ENCODE results near the gene TUBB. TPM values are rescaled to one million over a fixed set of nuclear protein-coding genes. Genes with fewer than 3 reads are reported as not detected.

Gene TUBB
- 1,157 and 1,642 TPM in 2 replicates for total RNA-seq (2014; rRNA removed; shearing (Covaris generic))

DNA sequence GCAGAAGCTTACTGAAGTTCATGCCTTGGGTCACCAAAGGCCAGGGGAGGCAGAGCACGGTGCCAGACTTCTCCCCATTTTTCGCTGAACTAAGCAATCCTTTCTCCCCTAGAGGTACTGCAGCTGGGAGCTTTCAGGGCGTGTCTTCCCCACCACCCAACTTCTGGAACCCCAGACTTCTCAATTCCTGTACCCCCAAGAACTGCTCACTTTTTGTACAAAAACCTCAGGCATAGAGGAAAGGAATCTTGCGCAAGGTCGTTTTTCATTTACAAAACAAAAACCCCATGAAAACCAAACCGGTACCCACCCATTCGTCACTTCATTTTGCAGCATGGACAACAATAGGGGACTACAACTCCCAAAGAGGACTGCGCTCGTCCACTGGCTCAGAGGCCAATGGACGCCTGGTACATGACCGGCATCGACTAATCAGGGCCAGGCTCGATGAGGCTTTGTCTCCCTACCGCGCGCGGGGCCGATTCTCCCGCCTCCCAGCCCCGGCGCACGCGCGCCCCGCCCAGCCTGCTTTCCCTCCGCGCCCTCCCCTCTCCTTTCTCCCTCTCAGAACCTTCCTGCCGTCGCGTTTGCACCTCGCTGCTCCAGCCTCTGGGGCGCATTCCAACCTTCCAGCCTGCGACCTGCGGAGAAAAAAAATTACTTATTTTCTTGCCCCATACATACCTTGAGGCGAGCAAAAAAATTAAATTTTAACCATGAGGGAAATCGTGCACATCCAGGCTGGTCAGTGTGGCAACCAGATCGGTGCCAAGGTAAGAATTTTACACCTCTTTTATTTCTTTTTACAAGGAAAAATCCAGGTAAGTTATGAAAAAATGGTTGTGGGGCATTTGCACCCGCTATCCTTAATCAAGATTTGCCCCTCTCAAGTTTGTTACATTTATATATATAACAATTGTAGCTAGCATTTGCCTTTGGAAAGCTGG, at the start of gene TUBB:
TUBB (plus strand) TSS at position 562 of the 947 bp plus-strand sequence; CDS start at position 717, 155 bp downstream.
- H3K36me3 ChIP-seq: peaks cover 53% of the 10 kb centered on the region
- peaks cover 56% of the 10 kb centered on the region for H3K4me1 ChIP-seq (replicated peaks)
- H3K4me3 ChIP-seq: peak within 1 kb of the TSS; percentile 78
- DNase-seq (ENCODE audit: low read depth in 1 of 2, low spot score in 2 of 2): peak; percentile 94 to 98
- H3K27ac ChIP-seq: peak within 1 kb of the TSS; percentile 93
- H3K9me3 ChIP-seq (replicated peaks): no peaks in the 10 kb centered on the region; the same call in 1 of the 2 replicates
- no peaks in the 10 kb centered on the region; the same call in 1 of the 2 replicates for H3K27me3 ChIP-seq (replicated peaks)

DNA sequence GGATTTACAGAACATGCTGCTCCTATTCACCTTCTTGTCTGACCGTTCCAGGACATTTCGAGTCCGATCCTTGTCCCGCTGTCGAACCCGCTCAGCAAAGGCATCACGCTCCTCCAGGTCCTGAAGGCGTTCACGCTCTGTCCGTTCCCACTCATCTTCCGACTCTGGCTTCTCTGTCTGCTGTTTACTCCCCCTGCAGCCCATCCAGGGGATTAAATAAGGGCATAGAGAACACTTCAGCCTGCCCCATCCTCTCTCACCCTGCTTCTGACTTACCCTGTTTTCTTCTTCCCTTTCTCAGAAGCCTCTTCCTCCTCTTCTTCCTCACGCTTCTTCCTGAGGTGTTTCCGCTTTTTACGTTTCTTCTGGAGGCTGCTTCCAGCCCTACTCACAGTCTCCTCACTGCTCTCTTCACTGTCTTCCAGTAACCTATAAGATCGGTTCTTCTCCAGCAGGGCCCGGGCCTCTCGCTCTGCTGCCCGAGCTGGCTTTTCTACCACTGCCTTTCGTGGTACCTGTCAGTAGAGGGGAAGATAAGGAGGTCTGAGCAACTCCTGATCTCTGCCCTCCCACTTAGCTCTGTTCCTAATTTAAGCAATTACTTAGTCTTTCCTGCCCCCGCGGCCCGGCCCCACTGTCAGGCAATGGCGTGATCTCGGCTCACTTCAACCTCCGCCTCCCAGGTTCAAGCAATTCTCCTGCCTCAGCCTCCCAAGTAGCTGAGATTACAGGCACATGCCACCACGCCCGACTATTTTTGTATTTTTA, 49.2 kb upstream of the TUBB start:
- no peak for DNase-seq (ENCODE audit: low read depth in 1 of 2, low spot score in 2 of 2)
- H3K4me1 ChIP-seq (replicated peaks): peaks cover 7% of the 10 kb centered on the region
- H3K4me3 ChIP-seq: no peak overlapping the region
- no peaks in the 10 kb centered on the region for H3K27me3 ChIP-seq (replicated peaks)
- H3K27ac ChIP-seq: no peak overlapping the region
- H3K36me3 ChIP-seq: peaks cover 54% of the 10 kb centered on the region
- no peaks in the 10 kb centered on the region for H3K9me3 ChIP-seq (replicated peaks)

DNA sequence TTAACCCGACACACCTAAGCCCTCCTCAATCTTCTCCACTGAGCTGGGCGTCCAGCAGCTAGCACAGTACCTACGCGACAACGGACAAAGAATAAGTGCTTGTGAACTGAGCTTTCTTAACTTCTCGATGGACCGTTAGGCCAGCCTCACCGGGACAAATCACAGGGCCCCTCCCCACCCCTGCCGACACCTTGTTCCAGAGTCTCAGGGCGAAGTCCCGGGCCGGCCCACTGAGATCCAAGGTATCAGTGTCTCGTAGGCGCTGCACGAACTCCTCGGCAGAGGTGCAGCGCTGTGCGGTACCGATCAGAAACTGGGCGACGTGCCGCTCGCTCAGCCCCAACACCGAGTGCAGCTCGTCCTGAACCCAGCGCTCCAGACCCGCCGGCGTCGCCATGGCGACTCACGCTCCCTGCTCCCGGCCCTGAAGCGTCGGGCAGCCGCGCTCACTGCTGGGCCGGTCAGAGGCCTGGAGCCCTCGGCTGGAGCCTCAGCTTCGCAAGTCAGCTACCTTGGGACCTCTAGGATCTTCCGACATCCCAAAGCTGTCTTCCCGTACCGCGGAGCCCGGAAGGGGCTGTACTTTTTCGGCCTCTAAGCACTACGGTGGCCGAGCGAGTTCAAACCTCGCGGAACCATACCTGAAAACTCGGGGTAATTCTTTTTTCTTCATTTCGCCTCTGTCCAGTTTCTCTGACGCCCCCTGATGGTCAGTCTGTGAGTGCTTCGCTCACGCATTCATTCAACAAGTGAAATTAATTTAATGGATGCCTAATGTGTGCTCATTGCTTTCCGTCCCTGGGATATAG, 47.5 kb upstream of the TUBB start, which contains the start of gene DHX16:
DHX16 (minus strand) TSS at position 562 of the 809 bp plus-strand sequence; CDS start at position 397, 165 bp downstream.
- Histone ChIP-seq H3K27ac (no peak within 1 kb of the TSS), H3K4me3 (peak within 1 kb of the TSS; percentile 72), H3K9me3 (replicated peaks) (no peaks in the 10 kb centered on the region), H3K27me3 (replicated peaks) (no peaks in the 10 kb centered on the region), H3K36me3 (peaks cover 55% of the 10 kb centered on the region), H3K4me1 (replicated peaks) (peaks cover 7% of the 10 kb centered on the region)
- DNase-seq (ENCODE audit: low read depth in 1 of 2, low spot score in 2 of 2): peak; percentile 95 to 97

DNA sequence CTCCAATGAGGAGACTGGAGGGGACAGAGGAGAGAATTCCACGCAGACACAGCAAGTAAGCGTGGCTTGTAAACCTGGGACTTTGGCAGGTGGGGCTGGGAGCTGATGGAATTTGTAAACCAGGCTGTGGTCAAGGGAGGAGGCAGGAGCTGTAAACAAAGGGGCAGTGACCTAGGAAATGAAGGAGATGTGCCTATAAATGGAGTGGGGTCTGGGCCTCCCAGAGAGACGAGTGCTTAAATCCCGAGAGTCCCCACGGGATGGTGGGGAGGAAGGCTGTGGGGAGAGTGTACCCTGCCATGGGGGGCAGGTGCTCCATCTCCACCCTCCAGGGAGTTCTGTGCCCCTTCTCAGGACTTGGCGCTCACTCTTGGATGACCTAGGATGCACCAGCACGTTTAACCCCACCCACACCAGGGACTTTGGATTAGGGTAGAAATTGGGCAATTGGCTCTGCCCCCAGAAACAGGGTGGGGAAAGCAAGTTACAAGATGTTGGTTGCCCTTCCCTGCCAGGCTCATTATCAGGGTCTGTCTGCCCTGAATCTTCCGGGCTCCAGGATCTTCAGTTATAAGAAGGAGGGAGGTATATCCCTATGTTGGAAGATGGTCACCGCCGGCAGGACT, 43.4 kb upstream of the TUBB start:
- Histone ChIP-seq H3K27me3 (replicated peaks) (no peaks in the 10 kb centered on the region), H3K27ac (no peak overlapping the region), H3K9me3 (replicated peaks) (no peaks in the 10 kb centered on the region), H3K4me3 (no peak overlapping the region), H3K36me3 (peaks cover 58% of the 10 kb centered on the region), H3K4me1 (replicated peaks) (peaks cover 30% of the 10 kb centered on the region)
- DNase-seq (ENCODE audit: low read depth in 1 of 2, low spot score in 2 of 2): no peak

DNA sequence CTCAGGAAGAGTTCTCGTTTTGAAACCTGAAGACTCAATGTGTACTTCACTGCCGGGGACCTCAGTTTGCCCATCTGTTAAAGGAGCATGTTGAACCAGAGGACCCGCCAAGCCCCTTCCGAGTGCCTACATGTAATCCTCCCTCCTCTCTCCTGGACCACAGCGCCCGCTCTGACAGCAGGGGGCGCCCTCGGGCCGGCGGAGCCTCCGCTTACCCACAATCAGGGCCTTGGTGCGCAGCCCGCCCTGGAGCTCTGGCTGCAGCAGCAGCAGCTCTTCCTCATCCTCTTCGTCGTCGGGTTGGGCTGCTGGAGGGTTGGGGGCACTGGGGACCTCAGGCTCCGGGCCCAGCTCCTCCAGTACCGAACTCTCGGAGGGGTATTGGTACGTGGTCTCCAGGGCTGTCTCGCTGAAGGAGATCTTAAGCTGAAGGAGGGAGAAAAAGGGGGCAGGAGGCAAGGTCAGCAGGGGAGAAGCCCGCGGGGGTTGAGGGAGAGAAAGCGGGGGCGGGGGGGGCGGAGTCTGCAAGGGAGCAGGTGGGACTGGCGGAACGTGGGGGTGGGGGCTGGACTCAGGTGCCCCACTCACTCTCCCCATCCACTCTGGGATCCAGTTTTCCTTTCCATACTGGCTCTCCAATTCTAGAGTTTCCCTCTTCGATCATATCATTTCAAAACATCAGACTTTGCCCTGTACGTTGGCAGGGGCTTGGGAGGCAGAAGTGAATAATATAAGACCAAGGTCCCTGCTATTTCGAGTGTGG, 41.0 kb upstream of the TUBB start:
- no peaks in the 10 kb centered on the region for H3K9me3 ChIP-seq (replicated peaks)
- H3K27me3 ChIP-seq (replicated peaks): no peaks in the 10 kb centered on the region
- 0 out of 2 replicates have a peak overlapping the region, but pooled peaks have one; percentile 2 for H3K4me3 ChIP-seq
- peak; percentile 82 to 84 for DNase-seq (ENCODE audit: low read depth in 1 of 2, low spot score in 2 of 2)
- peaks cover 78% of the 10 kb centered on the region for H3K36me3 ChIP-seq
- no peak overlapping the region for H3K27ac ChIP-seq
- H3K4me1 ChIP-seq (replicated peaks): peaks cover 45% of the 10 kb centered on the region

DNA sequence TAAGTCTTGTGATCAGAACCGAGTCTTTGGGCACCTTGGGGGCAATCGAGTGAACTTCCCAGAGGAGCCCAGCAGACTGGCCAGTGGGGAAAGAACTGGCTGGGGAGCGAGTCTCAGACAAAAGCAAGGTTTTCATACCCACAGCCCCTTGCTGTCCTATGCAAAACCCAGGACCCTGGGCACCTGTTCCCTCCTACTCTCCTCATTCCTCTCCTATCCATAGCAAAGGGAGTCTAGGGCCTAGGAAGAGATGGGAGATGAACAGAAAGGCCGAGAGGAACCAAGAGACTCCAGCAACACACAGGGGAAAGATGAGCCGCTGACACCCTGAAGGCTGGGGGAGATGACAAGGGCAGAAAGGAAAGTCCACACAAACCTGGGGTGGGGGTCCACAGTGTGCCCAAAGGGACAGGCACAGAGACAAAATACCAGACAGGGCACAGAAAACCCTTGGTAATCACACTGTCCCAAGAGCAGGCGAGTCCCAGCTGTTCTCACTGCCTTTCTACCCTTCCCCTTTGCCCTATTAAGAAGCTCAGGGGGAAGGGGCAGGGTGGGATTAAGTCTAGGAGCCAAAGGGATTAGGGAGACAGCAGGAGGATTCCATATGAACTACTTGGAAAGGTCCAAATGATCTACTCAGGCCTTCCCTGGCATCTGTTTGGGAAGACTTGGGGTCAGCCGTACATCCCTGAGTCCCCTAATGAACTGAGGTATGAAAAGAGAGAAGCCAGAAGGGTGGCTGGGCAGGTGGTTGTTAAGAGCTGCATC, 40.2 kb upstream of the TUBB start:
- Histone ChIP-seq H3K4me1 (replicated peaks) (peaks cover 47% of the 10 kb centered on the region), H3K4me3 (no peak overlapping the region), H3K27me3 (replicated peaks) (no peaks in the 10 kb centered on the region), H3K9me3 (replicated peaks) (no peaks in the 10 kb centered on the region), H3K36me3 (peaks cover 85% of the 10 kb centered on the region), H3K27ac (no peak overlapping the region)
- no peak for DNase-seq (ENCODE audit: low read depth in 1 of 2, low spot score in 2 of 2)

DNA sequence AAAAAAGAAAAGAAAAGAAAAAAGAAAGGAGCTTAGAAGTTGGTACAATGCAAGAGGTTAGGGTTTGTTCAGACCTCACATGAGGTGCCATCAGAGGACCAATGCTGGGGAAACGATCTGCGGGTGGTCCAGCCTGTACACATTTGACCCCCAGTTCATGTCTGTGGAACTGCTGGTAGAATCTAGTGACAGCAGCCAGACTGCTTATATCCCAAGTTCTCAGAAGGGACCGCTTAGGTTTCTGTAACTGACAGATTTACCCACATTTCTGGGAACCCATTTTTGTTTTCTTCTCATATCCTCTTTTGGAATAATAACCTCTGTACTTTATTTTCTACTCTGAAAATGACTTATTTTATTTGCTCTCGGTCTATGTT, 38.4 kb upstream of the TUBB start:
- DNase-seq (ENCODE audit: low read depth in 1 of 2, low spot score in 2 of 2): peak in 1 of 2 experiments; percentile 69
- H3K36me3 ChIP-seq: peaks cover 84% of the 10 kb centered on the region
- H3K9me3 ChIP-seq (replicated peaks): no peaks in the 10 kb centered on the region
- H3K4me1 ChIP-seq (replicated peaks): peaks cover 59% of the 10 kb centered on the region
- peak overlapping the region; percentile 73 for H3K27ac ChIP-seq
- no peaks in the 10 kb centered on the region for H3K27me3 ChIP-seq (replicated peaks)
- H3K4me3 ChIP-seq: peak overlapping the region; percentile 65

DNA sequence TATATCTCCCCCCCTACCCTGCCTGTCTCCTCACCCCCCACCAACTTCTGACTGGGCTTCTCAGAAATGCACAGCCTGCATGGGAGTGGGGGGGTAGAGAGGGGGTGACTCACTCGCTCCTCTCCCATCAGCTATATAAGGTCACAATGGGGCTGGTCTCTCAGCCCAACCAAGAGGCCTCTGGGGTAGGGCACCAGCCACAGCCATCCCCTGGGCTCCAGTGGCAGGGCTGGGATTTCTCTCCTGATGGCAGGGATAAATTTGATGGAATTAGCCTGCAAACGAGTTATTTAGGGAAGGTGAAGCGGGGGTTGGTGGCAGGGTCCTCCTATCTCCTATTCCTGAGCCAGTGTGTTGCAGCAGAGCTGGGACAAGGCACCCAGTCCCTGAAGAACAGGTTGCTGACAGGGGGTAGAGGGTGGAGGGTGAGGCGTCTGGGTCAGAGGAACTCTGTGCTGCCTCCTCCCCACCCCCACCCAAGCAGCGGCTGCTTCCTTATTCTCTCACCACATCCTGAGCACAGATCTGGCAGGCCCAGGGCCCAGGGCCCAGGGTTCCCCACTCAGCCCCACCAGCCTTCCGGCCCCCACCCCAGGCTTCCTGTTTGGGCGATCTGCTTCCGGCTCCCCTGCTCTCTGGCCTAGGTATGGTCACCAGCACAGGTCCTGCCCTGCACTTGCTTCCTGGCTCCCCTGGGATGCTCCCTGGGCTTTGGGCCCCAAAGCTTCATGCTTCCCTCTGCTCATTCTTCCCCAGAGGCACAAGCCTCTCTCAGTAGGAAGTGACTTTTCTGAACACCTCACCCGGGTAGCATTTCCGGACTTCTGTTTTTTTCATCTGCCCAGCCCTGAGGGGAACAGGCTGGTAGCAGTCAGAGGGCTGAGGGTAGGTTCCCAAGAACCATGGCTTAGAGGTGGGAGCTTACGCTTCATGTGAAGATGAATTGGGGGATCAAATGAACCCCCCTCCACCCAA, 37.7 kb upstream of the TUBB start:
- no peaks in the 10 kb centered on the region for H3K9me3 ChIP-seq (replicated peaks)
- peak; percentile 96 for DNase-seq (ENCODE audit: low read depth in 1 of 2, low spot score in 2 of 2)
- H3K4me1 ChIP-seq (replicated peaks): peaks cover 60% of the 10 kb centered on the region
- H3K36me3 ChIP-seq: peaks cover 77% of the 10 kb centered on the region
- peak overlapping the region; percentile 73 for H3K27ac ChIP-seq
- H3K27me3 ChIP-seq (replicated peaks): no peaks in the 10 kb centered on the region
- peak overlapping the region; percentile 65 for H3K4me3 ChIP-seq

DNA sequence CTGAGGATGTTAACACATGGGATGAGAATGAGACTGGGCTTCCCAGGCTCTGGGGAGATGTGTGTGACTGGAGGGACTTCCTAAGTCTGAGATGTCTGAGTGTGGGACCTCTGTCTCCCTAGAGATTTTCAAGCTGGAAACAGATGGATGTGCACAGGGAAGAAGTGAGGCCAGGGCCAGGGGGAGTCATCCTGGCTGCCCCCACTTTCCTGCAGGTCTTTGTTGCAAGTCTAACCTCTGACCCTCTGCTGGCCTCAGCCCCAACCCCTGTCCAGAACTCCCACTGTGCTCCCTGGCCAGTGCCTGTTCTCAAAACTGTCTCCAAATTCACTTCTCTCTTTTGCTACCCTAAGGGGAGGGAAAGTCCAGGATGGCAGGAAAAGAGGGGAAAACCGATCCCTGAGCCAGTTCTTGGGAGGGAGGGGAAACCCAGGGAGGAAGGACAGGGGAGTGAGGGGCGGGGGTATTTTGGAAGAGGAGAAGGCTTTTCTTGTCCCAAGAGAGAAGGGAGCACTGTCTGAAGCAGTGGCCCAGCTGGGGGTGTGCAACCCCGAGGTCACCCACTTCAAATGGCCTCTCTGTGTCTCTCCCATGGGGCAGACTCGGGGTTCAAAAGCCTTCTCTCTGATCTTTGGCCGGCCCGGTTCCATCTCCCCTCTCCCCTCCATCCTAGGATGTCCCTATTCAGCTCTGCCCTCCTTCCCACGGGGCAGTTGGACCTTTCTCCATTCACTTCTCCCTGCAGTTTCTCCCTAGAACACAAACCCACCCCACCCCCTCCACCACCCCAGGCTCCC, 36.8 kb upstream of the TUBB start:
- H3K9me3 ChIP-seq (replicated peaks): no peaks in the 10 kb centered on the region
- peak overlapping the region; percentile 73 for H3K27ac ChIP-seq
- no peak for DNase-seq (ENCODE audit: low read depth in 1 of 2, low spot score in 2 of 2)
- H3K36me3 ChIP-seq: peaks cover 67% of the 10 kb centered on the region
- no peaks in the 10 kb centered on the region for H3K27me3 ChIP-seq (replicated peaks)
- peaks cover 69% of the 10 kb centered on the region for H3K4me1 ChIP-seq (replicated peaks)
- peak overlapping the region; percentile 65 for H3K4me3 ChIP-seq

DNA sequence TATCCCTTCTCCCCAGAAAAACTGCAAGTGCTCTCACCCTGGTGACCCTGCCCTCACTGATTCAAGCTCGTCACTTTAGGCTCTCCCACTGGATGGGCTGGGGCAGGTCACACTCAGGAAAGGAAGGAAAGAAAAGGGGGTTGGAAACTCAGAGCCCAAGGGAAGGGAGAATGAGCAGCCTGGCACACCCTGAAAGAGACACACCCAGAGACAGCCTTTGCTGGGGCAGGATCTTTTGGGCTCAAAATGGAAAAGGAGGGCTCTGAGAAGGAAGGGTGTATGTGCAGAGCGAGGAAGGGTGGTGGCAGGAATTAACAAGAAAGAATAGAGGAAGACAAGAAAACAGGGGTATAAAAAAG, 36.2 kb upstream of the TUBB start:
- peak overlapping the region; percentile 25; the same call in 1 of the 2 replicates for H3K27ac ChIP-seq
- no peaks in the 10 kb centered on the region for H3K27me3 ChIP-seq (replicated peaks)
- no peaks in the 10 kb centered on the region for H3K9me3 ChIP-seq (replicated peaks)
- peaks cover 62% of the 10 kb centered on the region for H3K36me3 ChIP-seq
- DNase-seq (ENCODE audit: low read depth in 1 of 2, low spot score in 2 of 2): no peak
- peaks cover 70% of the 10 kb centered on the region for H3K4me1 ChIP-seq (replicated peaks)
- H3K4me3 ChIP-seq: peak overlapping the region; percentile 65

Data from SJSA1 (cell line).